HG02642 (cell line): ENCODE results near the gene ARHGEF3.
"Not testable (repeated sequence)": the region's sequence is repeated elsewhere in the genome, so short reads cannot be mapped to it uniquely, and the experiment has no call there.

ENCODE experiments used
- ATAC-seq: cut with Tn5 transposase; IDR thresholded peaks from one replicate; pipeline ENCODE4 v1.9.1; 2021; ENCODE audit warnings: mild to moderate bottlenecking; ENCODE audit not compliant: unreplicated experiment, poor library complexity

Gene ARHGEF3

DNA sequence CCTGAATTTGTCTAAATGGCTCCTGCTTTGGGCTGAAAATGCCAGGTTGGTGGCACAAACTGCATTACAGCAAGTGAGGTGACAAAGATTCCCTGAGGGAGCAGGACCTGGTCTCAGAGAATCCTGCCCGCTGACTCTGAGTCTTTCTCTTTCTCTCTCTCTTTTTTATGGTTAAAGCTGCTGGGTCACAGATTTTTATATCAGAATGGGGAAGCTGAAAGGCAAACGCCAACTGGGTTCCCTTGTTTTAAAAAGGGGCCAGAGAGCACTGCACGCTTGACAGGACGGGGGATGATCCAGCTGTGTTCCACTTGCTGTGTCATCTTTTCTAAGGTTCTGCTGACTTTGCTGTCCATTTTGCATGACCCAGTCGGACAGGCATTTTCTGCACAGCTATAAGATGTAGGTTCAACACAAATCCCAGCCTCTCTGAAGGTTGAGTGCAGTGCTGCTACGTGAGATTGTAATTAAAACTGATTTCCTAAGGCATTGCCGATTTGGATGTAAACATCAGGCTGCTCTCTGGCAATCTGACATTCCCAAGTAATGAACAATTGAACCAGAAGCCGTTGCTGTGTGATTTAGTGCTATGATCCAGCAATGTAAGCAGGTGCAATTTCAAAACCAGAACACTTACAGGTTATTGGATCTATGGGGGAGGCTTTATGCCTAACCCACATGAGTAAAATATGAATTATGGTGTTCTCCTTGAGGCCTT is 25.8 kb downstream of the ARHGEF3 start:
- ATAC-seq, result no peak

DNA sequence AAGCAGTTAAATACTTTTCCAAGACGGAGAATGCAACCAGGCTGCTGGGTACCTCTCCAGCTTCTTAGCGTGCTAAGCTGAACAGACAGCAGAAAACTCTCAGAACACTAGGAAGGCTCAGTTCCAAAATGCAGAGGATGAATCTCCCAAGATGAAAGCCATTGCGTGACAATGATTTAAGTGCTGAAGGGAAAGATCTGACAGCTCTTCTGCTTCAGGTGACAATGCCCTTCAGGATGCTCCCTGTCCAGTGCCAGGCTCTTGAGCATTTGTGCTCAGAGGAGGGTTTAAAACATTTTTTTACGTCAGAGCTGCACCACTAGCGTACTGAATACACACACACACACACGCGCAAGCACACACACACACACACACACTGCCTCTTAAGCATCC is 26.3 kb downstream of the ARHGEF3 start:
- ATAC-seq, result no peak

DNA sequence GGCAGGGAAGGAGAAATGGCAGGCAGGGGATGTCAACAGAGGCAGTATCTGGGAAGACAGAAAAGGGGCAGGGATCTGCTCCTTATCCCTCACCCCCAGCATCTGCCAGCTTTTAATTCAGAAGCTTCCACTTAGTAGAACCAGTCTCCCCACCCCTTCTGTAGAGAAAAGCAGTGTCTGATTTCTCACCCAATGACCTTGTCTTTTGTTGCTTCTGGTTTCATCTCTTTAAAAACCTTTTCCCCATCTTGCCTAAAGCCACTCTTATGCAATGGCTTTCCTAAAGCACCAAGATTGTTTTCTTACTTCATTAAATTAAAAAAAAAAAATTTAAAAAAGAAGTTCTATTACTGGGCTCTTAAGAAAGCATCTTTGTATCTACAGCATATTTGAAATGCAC is 27.8 kb downstream of the ARHGEF3 start:
- no peak for ATAC-seq

DNA sequence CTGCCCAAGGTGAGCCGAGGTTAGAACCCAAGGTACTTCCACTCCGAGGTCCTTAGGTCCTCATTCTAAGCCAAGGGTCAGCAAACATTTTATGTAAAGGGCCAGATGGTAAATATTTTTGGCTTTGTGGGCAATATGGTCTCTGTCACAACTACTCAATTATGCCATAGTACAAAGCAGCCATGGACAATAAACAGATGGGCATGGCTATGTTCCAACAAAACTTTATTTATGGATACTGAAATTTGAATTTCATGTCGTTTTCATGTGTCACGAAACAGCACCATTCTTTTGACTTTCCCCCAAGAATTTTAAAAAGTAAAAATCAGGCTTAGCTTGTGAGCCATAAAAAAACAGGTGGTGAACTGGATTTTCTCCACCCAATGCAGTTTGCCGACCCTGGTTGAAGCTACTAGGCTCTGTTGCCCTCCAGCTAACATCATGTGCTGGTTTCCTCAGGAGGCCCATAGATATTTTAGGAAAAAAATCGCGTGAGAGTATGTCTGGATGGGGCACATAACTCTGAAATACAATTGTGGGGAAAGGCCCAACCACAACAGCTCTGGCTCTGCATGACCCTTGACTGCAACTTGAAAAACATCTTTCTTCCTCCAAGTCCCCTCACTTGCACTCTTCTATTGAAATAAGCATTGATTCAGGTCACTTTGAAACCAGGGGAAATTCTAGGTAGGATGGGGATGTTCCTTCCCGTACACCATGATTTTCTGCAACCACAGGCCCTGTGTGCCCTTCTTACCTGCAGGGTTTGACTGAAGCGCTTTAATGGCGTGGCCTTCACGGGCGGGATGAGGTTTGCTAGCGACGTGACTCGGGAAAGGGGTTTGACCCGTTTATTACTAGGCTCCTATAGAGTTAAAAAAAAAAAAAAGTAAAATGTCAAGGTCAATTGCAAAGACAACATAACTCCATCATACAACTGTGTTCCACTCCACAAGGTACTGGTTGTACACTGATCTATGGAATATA is 28.5 kb downstream of the ARHGEF3 start:
- no peak for ATAC-seq

DNA sequence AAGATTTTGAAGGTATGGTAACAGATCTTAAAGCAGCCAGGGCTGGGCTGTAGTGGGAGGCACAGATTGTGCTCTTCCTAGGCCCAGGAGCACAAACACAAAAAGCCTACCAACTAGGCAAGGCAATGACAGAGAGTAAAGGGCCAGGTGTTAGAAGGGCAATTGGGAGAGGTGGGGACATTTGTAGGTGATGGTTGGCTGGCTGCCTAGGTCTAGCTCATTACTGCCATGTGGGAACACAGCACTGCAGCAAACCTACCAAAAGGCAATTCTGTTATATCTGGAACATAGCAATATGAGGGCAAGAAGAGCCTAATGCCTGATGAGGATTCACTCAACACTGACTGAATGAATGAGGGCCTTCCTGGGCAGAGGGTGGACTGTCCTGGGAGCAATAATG is 30.4 kb downstream of the ARHGEF3 start:
- no peak for ATAC-seq

DNA sequence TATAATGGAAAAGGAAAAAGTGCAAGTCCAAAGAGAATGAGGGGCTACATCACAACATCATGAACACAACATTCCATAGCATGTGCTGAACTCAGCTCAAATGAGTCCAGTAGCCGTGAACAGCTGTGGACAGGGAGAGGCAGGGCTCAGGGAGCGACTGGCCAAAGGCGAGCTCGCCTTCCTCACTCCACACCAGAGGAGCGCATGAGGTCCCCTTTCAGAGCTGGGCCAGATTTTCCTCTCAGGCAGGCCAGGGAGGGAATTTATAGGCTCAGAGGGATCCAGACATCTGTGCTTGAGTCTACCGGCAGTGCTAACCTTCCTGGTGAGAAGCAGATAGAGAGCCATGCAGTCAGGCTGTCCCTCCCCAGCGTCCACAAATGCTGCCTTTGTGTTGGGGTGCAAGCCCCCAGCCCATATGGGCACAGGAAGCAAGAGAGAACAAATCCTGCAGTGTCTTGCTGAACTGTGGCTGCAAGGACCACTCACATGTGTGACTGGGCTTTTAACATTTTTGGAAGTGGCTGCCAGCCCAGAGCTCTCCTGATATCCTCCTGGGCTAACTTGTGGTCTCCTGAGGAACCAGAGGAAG is 32.5 kb downstream of the ARHGEF3 start:
- ATAC-seq, result no peak

DNA sequence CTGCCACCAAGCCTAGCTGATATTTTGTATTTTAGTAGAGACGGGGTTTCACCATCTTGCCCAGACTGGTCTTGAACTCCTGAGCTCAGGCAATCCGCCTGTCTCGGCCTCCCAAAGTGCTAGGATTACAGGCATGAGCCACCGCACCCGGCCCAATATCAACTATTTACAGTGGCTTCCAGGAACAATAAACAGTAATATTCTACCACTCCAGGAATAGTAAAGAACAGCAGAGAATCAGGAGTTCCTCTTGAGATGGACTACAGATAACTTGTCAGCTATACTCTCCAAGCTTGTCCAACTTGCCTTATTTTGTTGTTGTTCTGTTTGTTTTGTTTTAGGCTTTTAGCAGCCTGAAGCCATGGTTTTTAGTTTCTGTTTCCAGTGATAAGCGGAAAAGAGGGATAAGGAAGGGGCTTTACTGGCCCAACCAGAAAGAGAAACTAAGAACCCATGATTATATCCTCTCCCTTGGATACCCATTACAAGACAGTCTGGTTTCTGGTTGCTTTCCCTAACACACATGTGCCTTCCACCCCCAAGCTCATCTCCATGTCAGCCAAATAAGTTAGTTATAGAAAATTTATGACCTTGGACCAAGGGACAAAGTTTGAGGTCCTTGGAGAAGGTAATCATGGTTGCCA is 36.7 kb downstream of the ARHGEF3 start:
- ATAC-seq, result no peak

DNA sequence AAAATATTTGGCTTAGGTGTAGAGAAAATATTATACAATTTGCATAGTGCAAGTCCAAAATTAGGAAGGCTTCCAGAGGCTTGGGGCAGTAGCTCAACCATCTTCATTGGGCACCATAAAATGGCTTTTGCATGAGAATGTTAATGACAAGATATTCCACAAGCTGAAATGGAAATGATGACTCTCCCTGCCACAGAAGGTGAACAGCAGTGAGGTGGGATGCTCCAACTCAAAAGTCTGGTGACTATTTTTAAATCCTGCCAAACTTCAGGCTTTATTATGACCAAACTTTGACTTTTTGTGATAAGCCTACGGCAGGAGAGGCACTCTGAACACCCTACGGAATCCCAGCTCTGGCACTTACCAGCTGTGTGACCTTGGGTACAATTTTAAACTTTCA is 37.6 kb downstream of the ARHGEF3 start:
- ATAC-seq, result no peak

DNA sequence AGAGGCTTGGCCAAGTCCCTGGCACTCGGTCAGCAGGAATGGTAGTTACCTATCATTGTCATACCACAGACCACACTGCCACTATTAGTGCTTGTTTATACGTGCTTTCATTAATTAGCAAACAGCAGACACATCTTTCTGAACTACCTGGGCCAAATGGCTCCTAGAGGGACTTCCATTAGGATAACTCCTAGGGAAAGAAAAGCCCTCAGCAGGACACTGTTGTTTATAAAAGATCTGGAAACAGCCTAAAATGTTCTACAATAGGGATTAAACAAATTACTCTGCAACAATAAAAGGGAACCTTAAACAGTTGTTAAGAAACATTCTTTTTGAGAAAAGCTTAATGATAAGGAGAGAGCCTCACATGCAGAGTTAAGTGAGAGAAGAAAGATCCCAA is 38.5 kb downstream of the ARHGEF3 start:
- no peak for ATAC-seq

DNA sequence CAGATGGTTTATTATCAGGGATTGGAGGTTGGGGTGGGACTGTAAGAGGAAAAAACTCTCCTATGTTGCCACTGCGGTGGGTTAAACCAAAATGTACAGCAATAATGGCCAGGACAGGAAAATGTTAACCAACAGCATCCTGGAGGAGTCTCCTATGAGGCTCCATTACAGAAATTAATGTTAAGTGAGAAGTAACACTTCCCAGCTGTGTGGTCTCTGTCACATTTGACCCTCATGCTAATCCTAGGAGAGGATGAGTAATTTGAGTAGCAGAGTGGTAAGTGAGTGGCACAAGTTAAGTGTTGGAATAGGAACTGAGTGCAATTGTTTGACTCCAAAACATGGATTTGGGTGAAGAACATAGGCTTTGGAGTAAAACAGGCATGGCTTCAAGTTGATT is 39.0 kb downstream of the ARHGEF3 start:
- no peak for ATAC-seq

DNA sequence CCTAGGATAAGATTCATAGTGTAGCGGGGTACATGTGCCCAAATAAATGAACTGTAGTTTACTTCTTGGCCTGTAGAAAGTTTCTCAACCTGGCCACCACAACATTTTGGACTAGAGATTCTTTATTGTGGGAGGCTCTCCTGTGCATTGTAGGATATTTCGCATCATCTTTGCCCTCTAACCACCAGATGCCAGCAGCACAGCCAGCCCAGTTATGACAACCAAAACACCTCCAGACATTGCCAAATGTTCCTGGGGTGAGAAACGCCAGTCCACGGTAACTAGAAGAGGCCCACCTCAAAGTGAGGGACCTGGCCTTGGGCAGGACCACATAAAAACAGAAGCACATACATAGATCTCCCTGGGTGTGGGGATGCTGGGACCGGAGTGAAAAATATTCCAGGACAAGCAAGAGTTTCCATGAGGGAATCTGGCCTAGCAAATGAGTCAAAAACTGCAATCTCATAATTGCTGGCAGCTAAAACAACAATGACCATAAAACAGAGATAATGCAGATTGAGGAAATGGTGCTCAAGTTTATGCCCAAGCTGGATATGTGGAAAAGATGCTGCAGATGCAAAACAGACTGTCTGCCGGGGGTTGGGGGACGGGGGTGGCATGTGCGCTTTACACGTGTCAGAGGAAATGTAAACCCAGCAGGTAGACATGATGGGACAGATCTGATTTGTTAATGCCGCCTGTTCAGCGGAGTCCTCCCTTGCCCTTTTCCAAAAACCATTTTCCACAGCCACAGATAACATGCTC is 39.7 kb downstream of the ARHGEF3 start:
- ATAC-seq, result no peak

DNA sequence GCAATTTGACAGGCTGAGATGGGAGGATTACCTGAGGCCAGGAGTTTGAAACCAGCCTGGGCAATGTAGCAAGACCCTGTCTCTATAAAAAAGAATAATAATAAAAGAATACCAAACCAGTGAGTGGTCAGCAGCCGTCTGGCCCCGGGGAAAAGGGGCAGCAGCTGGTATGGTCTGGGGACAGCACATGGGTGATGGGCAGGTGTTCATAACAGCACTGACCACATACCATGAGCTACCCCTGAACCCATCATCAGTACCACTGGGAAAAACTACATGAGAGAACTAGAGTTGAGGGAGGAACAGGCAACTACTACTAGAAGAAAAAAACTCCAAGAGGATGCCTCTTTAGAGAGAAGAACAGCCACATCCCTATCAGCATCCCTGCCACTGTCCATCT is 40.7 kb downstream of the ARHGEF3 start:
- no peak for ATAC-seq

DNA sequence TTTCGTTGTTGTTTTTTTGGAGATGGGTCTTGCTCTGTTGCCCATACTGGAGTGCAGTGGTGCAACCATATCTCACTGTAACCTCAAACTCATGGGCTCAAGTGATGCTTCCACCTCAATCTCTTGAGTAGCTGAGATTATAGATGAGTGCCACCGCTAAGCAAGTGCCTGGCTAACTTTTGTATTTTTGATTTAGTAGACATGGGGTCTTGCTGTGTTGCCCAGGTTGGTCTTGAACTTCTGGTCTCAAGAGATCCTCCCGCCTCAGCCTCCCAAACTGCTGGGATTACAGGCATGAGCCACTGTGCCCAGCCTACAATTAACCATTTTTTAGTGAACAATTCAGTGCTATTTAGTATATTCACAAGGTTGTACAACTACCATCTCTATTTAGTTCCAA is 42.2 kb downstream of the ARHGEF3 start:
- no peak for ATAC-seq

DNA sequence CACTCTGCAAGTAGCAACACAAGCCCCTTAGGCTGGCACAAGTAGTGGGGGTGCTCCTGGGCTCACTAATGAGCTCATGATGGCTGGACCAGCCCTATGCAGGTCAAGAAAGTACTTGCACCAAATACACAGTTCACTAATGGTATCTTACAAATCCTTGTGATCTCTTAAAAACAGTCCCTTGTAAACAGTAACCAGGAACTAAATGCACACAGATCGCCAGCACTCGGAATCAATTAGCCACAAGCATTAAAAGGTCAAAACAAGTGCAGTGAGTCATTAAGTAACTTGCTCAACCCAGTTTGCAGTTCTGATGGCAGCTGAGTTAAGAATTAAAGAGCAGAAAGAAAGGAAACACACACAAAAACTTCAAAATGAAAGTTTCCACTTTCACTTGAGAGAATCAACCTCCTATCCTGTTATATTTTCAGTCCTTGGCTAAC is 43.2 kb downstream of the ARHGEF3 start:
- peak; percentile 82 for ATAC-seq

DNA sequence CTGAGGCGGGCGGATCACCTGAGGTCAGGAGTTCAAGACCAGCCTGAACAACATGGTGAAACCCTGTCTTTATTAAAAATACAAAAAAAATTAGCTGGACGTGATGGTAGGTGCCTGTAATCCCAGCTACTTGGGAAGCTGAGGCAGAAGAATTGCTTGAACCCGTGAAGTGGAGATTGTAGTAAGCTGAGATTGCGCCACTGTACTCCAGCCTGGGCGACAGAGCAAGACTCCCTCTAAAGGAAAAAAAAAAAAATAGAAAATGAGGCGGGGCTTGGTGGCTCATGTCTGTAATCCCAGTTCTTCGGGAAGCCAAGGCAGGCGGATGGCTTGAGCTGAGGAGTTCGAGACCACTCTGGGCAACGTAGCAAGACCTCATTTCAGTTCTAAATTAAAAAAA is 43.7 kb downstream of the ARHGEF3 start:
- ATAC-seq, result not testable (repeated sequence)

DNA sequence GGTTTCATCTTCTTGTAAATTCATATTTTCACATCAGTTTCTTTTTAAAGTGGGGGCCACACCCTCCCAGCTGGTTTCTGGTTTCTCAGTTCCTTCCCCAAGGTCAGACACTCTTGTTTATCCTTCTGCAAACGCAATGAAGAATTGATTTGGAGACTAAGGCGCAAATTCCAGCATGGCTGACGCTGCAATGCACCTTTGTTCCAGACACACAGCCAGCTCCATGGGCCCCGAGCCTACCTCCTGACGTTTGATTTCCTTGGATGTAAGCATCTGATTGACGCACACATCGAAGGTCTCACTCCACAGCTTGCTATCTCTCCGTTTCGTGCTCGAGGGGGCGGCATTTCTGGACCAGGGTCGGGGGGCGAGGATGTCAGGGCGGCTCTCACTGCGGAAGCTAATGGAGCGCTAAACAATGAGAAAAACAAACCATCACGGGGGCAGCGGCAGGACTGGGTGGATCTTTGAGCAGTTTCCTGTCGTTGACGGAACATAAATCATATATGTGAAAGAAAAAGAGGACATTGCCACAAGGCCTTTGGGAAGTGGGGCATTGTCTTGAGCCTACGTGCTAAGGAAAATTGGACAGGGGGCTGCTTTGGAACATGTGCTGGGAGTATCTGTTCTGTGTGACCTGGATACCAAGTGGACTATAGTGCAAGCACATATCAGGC is 46.9 kb downstream of the ARHGEF3 start:
- ATAC-seq, result no peak

DNA sequence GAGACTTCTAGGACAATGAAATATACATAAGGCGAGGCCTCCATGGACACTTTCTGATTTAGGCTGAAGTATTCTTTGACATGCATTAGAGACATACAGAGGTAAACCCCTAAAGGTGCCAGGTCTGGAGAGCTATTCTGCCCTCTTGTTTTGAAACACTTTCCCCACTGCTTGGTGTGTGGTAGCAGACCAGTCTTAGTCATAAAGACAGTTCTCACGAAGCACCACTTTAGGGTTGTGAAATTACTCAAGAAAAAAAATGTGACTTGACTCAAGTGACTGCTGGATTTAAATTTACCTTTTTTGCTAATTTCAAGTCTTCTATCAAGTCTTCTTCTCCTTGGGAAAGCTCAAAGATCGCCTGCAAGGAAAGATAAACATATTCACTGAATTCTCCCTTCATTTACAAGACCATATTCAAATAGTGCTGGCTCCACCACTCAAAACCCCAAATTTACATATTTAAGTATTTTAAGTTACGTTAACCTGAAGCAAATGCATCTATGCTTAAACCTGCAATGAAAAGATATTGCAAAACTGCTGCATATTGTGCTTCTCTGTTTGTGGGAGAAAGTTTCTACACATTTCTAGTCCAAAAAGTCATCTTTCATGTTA is 48.4 kb downstream of the ARHGEF3 start:
- ATAC-seq, result peak; percentile 93

DNA sequence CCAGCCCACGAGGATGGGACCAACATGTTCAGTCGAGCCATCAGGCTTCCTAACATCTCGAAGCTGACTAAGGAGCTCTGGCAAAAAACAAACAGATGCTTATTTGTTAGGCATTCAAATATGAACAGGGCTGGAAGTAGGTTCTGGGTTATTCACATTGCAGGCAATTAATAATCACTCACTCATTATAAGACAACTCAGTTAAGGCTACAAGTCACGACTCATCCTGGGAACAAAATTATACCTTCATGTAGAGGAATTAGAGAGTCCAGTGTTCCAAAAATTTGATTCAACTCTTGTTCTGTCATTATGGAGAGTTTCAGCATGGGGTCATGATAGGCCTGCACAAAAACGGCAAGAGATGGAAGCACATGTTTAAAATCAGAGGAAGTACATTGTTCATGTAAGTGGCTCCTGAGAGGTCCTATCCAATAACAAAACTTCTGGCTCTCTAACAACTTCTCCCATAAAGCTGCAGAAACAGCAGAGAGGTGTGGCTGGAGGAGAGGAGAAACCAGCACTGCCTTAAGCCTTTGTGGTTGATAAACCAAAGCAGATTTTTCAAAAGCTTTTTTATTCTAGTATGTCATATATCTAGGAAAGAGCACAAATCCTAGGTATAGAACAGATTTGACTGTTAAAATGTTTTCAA is 50.6 kb downstream of the ARHGEF3 start:
- no peak for ATAC-seq
